Motor neuron (in vitro differentiated cells): ENCODE results near the gene HSPA1L. TPM values are rescaled to one million over a fixed set of nuclear protein-coding genes. Genes with fewer than 3 reads are reported as not detected.

Experiments
- ATAC-seq, 8 experiments: fragments of 200-7000 bp; cut with Tn5 transposase; replicated peaks in 6 of 8; 2 replicates each; pipeline ENCODE4 v1.8.0; 2021; ENCODE audit warnings: mild to moderate bottlenecking in 8 of 8, moderate library complexity in 8 of 8
- H3K27ac ChIP-seq, 2 donors: fragments of 250-450 bp; sonication (Bioruptor Pico); 2 replicates each; pipeline ENCODE4 v1.9.0; 2021; ENCODE audit warnings: antibody characterized with exemption in 2 of 2, mild to moderate bottlenecking in 2 of 2, moderate library complexity in 1 of 2
- H3K4me1 ChIP-seq, 2 donors: fragments of 250-450 bp; sonication (Bioruptor Pico); replicated peaks in 1 of 2; 2 replicates each; pipeline ENCODE4 v1.6.1; 2021; ENCODE audit warnings: antibody characterized with exemption in 2 of 2, mild to moderate bottlenecking in 2 of 2, moderate library complexity in 1 of 2
- H3K4me3 ChIP-seq, 5 donors: fragments of 250-450 bp; sonication (Bioruptor Pico); 2 replicates each; pipeline ENCODE4 v1.9.0; 2021; ENCODE audit warnings: antibody characterized with exemption in 5 of 5, mild to moderate bottlenecking in 5 of 5, moderate library complexity in 4 of 5
- WGBS, 10 experiments: fragments of 450-650 bp; shearing (Covaris generic); methylation state at CpG; one replicate each; pipeline ENCODE4 v1.0.0; 2022; 5-methylcytosine and 5-hydroxymethylcytosine counted together
- in situ Hi-C, 9 experiments: fragments of 400-800 bp; cut with MboI; loops; one replicate each; pipeline ENCODE4 v1.15.0; 2021; ENCODE audit warnings: low sequenced_read_pairs in 9 of 9, low pct_unique_long_range_greater_than_20kb in 2 of 9; ENCODE audit not compliant: unreplicated experiment in 9 of 9
- total RNA-seq, 8 experiments: library from RNA; unstranded; fragments of 300-600 nt; gene quantifications; 2 replicates each; pipeline versions ENCODE4 v1.2.3 to v1.2.4, GENCODE V29; 2022

HSPA1L gene
- total RNA-seq, 8 experiments from 2014 or later, result 1.0 to 4.3 (median 3.1) TPM

GRCh38 chr6:31775633-31776484 lies 39.2 kb downstream of the HSPA1L start:
- H3K4me3 ChIP-seq, result no peak overlapping the region
- H3K27ac ChIP-seq, result peak overlapping the region in 1 of 2 donors; percentile 25
- H3K4me1 ChIP-seq, result peaks cover 13 to 17% of the 10 kb centered on the region in 2 donors
- in situ Hi-C loops, result no loop called here
- peak in 1 of 8 experiments; percentile 2 for ATAC-seq
- 20 to 100% (median 90%) methylated on average over 1 to 9 of the region's 32 CpGs; no CpG with 5 or more reads in 5 of the 10 experiments for WGBS, 10 experiments

GRCh38 chr6:31775184-31775583 lies 39.9 kb downstream of the HSPA1L start:
- peaks cover 13 to 17% of the 10 kb centered on the region in 2 donors for H3K4me1 ChIP-seq
- ATAC-seq, result peak in 3 of 8 experiments; percentile 5 to 23 (median 12)
- H3K27ac ChIP-seq, result no peak overlapping the region
- in situ Hi-C loops, result no loop called here
- WGBS, 10 experiments, result 20 to 33% (median 20%) methylated on average over 1 to 3 of the region's 4 CpGs; no CpG with 5 or more reads in 7 of the 10 experiments
- H3K4me3 ChIP-seq, result no peak overlapping the region

- 33 to 90% (median 65%) methylated on average over 1 to 4 of the region's 4 CpGs; no CpG with 5 or more reads in 4 of the 10 experiments for WGBS, 10 experiments
- Histone ChIP-seq H3K4me1 (peaks cover 5 to 7% of the 10 kb centered on the region in 2 donors), H3K4me3 (no peak overlapping the region), H3K27ac (no peak overlapping the region)
- ATAC-seq, result no peak
- in situ Hi-C loops, result no loop called here
Measured at GRCh38 chr6:31771992-31772358, 43.1 kb downstream of the HSPA1L start.

- ATAC-seq, result no peak
- Histone ChIP-seq H3K27ac (no peak overlapping the region), H3K4me3 (no peak overlapping the region), H3K4me1 (peaks cover 4 to 9% of the 10 kb centered on the region in 2 donors)
- WGBS, 10 experiments, result 57 to 100% (median 83%) methylated on average over 1 to 2 of the region's 2 CpGs; no CpG with 5 or more reads in 2 of the 10 experiments
- in situ Hi-C loops, result no loop called here
Measured at GRCh38 chr6:31770860-31771259, 44.2 kb downstream of the HSPA1L start.

- ATAC-seq, result peak in 3 of 8 experiments; percentile 48 to 64 (median 61)
- Histone ChIP-seq H3K4me1 (peaks cover 4 to 10% of the 10 kb centered on the region in 2 donors), H3K27ac (no peak overlapping the region), H3K4me3 (no peak overlapping the region)
- WGBS, 10 experiments, result 57 to 100% (median 80%) methylated on average over 1 to 6 of the region's 12 CpGs; no CpG with 5 or more reads in 1 of the 10 experiments
- in situ Hi-C loops, result no loop called here
Measured at GRCh38 chr6:31769684-31770371, 45.3 kb downstream of the HSPA1L start.

GRCh38 chr6:31768363-31769257 lies 46.5 kb downstream of the HSPA1L start:
- no peak for ATAC-seq
- H3K4me3 ChIP-seq, result no peak overlapping the region
- 60 to 100% (median 94%) methylated on average over 1 to 11 of the region's 18 CpGs; no CpG with 5 or more reads in 1 of the 10 experiments for WGBS, 10 experiments
- peaks cover 11 to 19% of the 10 kb centered on the region in 2 donors for H3K4me1 ChIP-seq
- no peak overlapping the region for H3K27ac ChIP-seq
- in situ Hi-C loops, result no loop called here

GRCh38 chr6:31767096-31767645 lies 47.9 kb downstream of the HSPA1L start:
- peaks cover 17 to 29% of the 10 kb centered on the region in 2 donors for H3K4me1 ChIP-seq
- in situ Hi-C loops, result no loop called here
- no peak for ATAC-seq
- H3K4me3 ChIP-seq, result no peak overlapping the region
- no peak overlapping the region for H3K27ac ChIP-seq
- WGBS, 10 experiments, result 80 to 100% (median 100%) methylated on average over 1 to 4 of the region's 6 CpGs; no CpG with 5 or more reads in 5 of the 10 experiments

- in situ Hi-C loops, result no loop called here
Measured at GRCh38 chr6:31765910-31766794, 48.9 kb downstream of the HSPA1L start.

GRCh38 chr6:31765559-31765909 lies 49.5 kb downstream of the HSPA1L start:
- 20 to 93% (median 82%) methylated on average over 1 to 4 of the region's 9 CpGs; no CpG with 5 or more reads in 6 of the 10 experiments for WGBS, 10 experiments
- H3K4me1 ChIP-seq, result peaks cover 17 to 29% of the 10 kb centered on the region in 2 donors
- in situ Hi-C loops, result no loop called here
- H3K4me3 ChIP-seq, result no peak overlapping the region
- no peak for ATAC-seq
- no peak overlapping the region for H3K27ac ChIP-seq

More at GRCh38 chr6:31765910-31766794, 48.9 kb downstream of the HSPA1L start:
- Histone ChIP-seq H3K4me1 (peaks cover 17 to 29% of the 10 kb centered on the region in 2 donors), H3K4me3 (peak overlapping the region in 2 of 5 donors; percentile 6 to 21), H3K27ac (peak overlapping the region in 1 of 2 donors; percentile 20)
- WGBS, 10 experiments, result 7 to 67% (median 45%) methylated on average over 1 to 9 of the region's 42 CpGs; no CpG with 5 or more reads in 5 of the 10 experiments
- peak; percentile 3 to 57 (median 41) for ATAC-seq

- ATAC-seq, result peak in 1 of 8 experiments; percentile 29
- WGBS, 10 experiments, result 17 to 100% (median 79%) methylated on average over 1 to 4 of the region's 4 CpGs; no CpG with 5 or more reads in 4 of the 10 experiments
- peaks cover 17 to 29% of the 10 kb centered on the region in 2 donors for H3K4me1 ChIP-seq
- H3K4me3 ChIP-seq, result no peak overlapping the region
- H3K27ac ChIP-seq, result no peak overlapping the region
- in situ Hi-C loops, result no loop called here
Measured at GRCh38 chr6:31764198-31764597, 50.9 kb downstream of the HSPA1L start.

- Histone ChIP-seq H3K27ac (peak overlapping the region; percentile 26 to 79), H3K4me1 (peaks cover 17 to 29% of the 10 kb centered on the region in 2 donors), H3K4me3 (no peak overlapping the region)
- peak; percentile 93 to 98 (median 96) for ATAC-seq
- WGBS, 10 experiments, result 0% methylated on average over 1 of the region's 1 CpG; no CpG with 5 or more reads in 7 of the 10 experiments
- in situ Hi-C loops, result no loop called here
Measured at GRCh38 chr6:31763619-31763940, 51.5 kb downstream of the HSPA1L start.
